Lower leg skin (tissue), 3 donors: ENCODE measurements around the gene SMARCA2.

Experiments used
- POLR2A ChIP-seq, 2 donors: fragments of 450-650 bp; IDR thresholded peaks; one replicate each; pipeline ENCODE4 v1.6.1; 2016 to 2017; ENCODE audit warnings: antibody characterized with exemption in 2 of 2, mild to moderate bottlenecking in 1 of 2, moderate library complexity in 1 of 2
- TF ChIP-seq, protein P1 (sequence below), 3 donors: fragments of 450-650 bp; IDR thresholded peaks; one replicate each; pipeline ENCODE4 v1.5.1; 2016; ENCODE audit warnings: antibody characterized with exemption in 3 of 3, mild to moderate bottlenecking in 3 of 3, moderate library complexity in 2 of 3

DNA sequence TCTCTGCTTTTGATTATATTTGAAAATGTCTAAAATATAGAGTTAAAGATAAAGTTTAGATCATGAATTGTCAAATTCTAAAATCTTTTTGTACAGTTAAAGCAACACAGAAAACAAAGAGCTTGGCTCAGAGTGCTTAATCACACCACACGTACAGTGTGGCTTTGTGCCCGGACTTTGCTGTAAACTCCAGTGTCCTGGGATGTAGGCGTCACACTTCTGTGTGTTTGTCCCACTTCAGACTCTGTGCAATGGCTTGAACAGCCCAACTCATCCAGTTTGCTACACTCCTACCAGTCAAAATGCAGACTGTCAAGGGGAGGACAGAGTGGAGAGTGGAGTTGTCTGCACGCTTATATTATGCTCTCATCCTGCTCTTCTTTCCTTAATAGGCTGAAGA is 45.3 kb downstream of the SMARCA2 start:
- TF ChIP-seq POLR2A (IDR thresholded peaks at IDR 0.05), result no peak
- TF ChIP-seq, protein P1, sequence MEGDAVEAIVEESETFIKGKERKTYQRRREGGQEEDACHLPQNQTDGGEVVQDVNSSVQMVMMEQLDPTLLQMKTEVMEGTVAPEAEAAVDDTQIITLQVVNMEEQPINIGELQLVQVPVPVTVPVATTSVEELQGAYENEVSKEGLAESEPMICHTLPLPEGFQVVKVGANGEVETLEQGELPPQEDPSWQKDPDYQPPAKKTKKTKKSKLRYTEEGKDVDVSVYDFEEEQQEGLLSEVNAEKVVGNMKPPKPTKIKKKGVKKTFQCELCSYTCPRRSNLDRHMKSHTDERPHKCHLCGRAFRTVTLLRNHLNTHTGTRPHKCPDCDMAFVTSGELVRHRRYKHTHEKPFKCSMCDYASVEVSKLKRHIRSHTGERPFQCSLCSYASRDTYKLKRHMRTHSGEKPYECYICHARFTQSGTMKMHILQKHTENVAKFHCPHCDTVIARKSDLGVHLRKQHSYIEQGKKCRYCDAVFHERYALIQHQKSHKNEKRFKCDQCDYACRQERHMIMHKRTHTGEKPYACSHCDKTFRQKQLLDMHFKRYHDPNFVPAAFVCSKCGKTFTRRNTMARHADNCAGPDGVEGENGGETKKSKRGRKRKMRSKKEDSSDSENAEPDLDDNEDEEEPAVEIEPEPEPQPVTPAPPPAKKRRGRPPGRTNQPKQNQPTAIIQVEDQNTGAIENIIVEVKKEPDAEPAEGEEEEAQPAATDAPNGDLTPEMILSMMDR (IDR thresholded peaks at IDR 0.05), result no peak
